GM12878 (cell line): Measurements from ENCODE around the gene DUSP10. TPM values are rescaled to one million over a fixed set of nuclear protein-coding genes. Genes with fewer than 3 reads are reported as not detected.

ENCODE experiments used
- ASH2L ChIP-seq: fragments of 300-600, 200-600 bp; sonication (generic); IDR thresholded peaks from 2 replicates; pipeline ENCODE4 v1.6.1; 2017; ENCODE audit warnings: low read depth, mild to moderate bottlenecking, borderline replicate concordance
- ATF3 ChIP-seq: IDR thresholded peaks from 2 replicates; pipeline ENCODE4 v1.6.1; 2011; ENCODE audit warnings: low read depth, mild to moderate bottlenecking, low read length, moderate library complexity, borderline replicate concordance; ENCODE audit errors: extremely low read depth
- BCL11A ChIP-seq: IDR thresholded peaks from 2 replicates; pipeline ENCODE4 v1.6.1; 2011; ENCODE audit warnings: low read depth, low read length
- BCLAF1 ChIP-seq: fragments of 450-650 bp; IDR thresholded peaks from 2 replicates; pipeline ENCODE4 v1.6.1; 2017; ENCODE audit warnings: antibody characterized with exemption, mild to moderate bottlenecking, moderate library complexity
- CUX1 ChIP-seq: IDR thresholded peaks from 2 replicates; pipeline ENCODE4 v1.6.1; 2012; ENCODE audit warnings: improper control_type of control experiment, low read depth, low read length; ENCODE audit not compliant: insufficient replicate concordance
- E2F8 ChIP-seq: fragments of 450-650 bp; IDR thresholded peaks from 2 replicates; pipeline ENCODE4 v1.6.1; 2018; ENCODE audit warnings: mild to moderate bottlenecking, low read depth, moderate library complexity; ENCODE audit not compliant: partially characterized antibody
- ELK1 ChIP-seq: IDR thresholded peaks from 2 replicates; pipeline ENCODE4 v1.6.1; 2012; ENCODE audit warnings: low read depth, low read length, improper control_type of control experiment
- FOS ChIP-seq: IDR thresholded peaks from 3 replicates; pipeline ENCODE4 v1.6.1; 2011; ENCODE audit warnings: borderline replicate concordance; ENCODE audit not compliant: insufficient read length; ENCODE audit errors: extremely low read depth
- JUNB ChIP-seq: IDR thresholded peaks from 2 replicates; pipeline ENCODE4 v1.6.1; 2016; ENCODE audit warnings: antibody characterized with exemption, mild to moderate bottlenecking
- KDM1A ChIP-seq: fragments of 200-600 bp; sonication (generic); IDR thresholded peaks from 2 replicates; pipeline ENCODE4 v1.6.1; 2016; ENCODE audit warnings: borderline replicate concordance
- RB1 ChIP-seq: fragments of 450-650 bp; formaldehyde crosslinking; IDR thresholded peaks from 2 replicates; pipeline ENCODE4 v1.6.1; 2017; ENCODE audit warnings: mild to moderate bottlenecking, borderline replicate concordance
- SPI1 ChIP-seq: IDR thresholded peaks from 2 replicates; pipeline ENCODE4 v1.6.1; 2011; ENCODE audit warnings: low read depth, mild to moderate bottlenecking, low read length, moderate library complexity, borderline replicate concordance; ENCODE audit not compliant: insufficient read depth
- SREBF2 ChIP-seq: IDR thresholded peaks from 2 replicates; pipeline ENCODE4 v1.6.1; 2012; ENCODE audit warnings: mild to moderate bottlenecking, low read length
- SUZ12 ChIP-seq: fragments of 200-600 bp; sonication (generic); IDR thresholded peaks from one replicate; pipeline ENCODE4 v1.6.1; 2018; ENCODE audit warnings: antibody characterized with exemption, mild to moderate bottlenecking; ENCODE audit not compliant: unreplicated experiment
- TARDBP ChIP-seq: IDR thresholded peaks from 2 replicates; pipeline ENCODE4 v1.6.1; 2016; ENCODE audit warnings: borderline replicate concordance
- TCF12 ChIP-seq: IDR thresholded peaks from 2 replicates; pipeline ENCODE4 v1.6.1; 2011; ENCODE audit warnings: low read depth, mild to moderate bottlenecking, low read length
- WRNIP1 ChIP-seq: IDR thresholded peaks from 2 replicates; pipeline ENCODE4 v1.6.1; 2011; ENCODE audit warnings: low read depth, low read length, improper control_type of control experiment, borderline replicate concordance
- ZNF622 ChIP-seq: fragments of 450-650 bp; IDR thresholded peaks from 2 replicates; pipeline ENCODE4 v1.6.1; 2017; ENCODE audit warnings: mild to moderate bottlenecking, inconsistent platforms
- ZSCAN29 ChIP-seq: fragments of 450-650 bp; IDR thresholded peaks from 2 replicates; pipeline ENCODE4 v1.6.1; 2017; ENCODE audit warnings: mild to moderate bottlenecking, moderate library complexity
- polyA plus RNA-seq, 11 experiments: library from polyadenylated mRNA; depleted of rRNA in 4 of 11; unstranded in 6 of 11; stranded (reverse) in 5 of 11; fragments of >200 nt; fragmentation: Nextera tagmentation in 4 of 11; fragmentation: Illumina TruSeq in 1 of 11; extraction: Ambion mirVana in 4 of 11; extraction: Trizol in 1 of 11; gene quantifications; 1 replicate in 1 of 11; 2 replicates in 10 of 11; pipeline versions ENCODE4 v1.2.1 to v1.2.3, GENCODE V29; 2011 to 2016; ENCODE audit warnings: inconsistent platforms in 2 of 11, missing spikeins in 2 of 11, low read depth in 1 of 11
- total RNA-seq, 4 experiments: library from RNA; depleted of rRNA in 3 of 4; stranded (reverse); fragments of >200 nt in 3 of 4; fragmentation: Illumina TruSeq in 1 of 4; extraction: Trizol in 1 of 4; gene quantifications; 2 replicates each; pipeline versions ENCODE4 v1.2.1 to v1.2.3, GENCODE V29; 2013 to 2021

Gene DUSP10
- total and polyA plus RNA-seq, 10 of the 15 experiments (the other 5 are each of a cell fraction or from before 2014, with no cell fraction given): 20.3 to 38.4 (median 27.8) TPM

GRCh38 chr1:221692643-221693042, 49.2 kb downstream of the DUSP10 start (continued):
- TF ChIP-seq CUX1 (no peak), ASH2L (no peak), KDM1A (no peak), WRNIP1 (no peak), TCF12 (no peak), BCL11A (no peak), SREBF2 (no peak), RB1 (no peak), E2F8 (no peak), ATF3 (no peak), SUZ12 (no peak), ELK1 (no peak), BCLAF1 (no peak), JUNB (peak; percentile 75), TARDBP (no peak), ZNF622 (no peak), ZSCAN29 (no peak), SPI1 (no peak), FOS (no peak)
